Fibroblast of skin of left biceps (primary cell): ENCODE results near the gene EVA1C.
"Not testable (repeated sequence)": the region's sequence is repeated elsewhere in the genome, so short reads cannot be mapped to it uniquely, and the experiment has no call there.

Source experiments
- DNase-seq, 2 experiments: peaks; one replicate each; pipeline ENCODE4 v3.0.0-alpha.2; 2013; ENCODE audit warnings: low read depth in 2 of 2

EVA1C gene, protein sequence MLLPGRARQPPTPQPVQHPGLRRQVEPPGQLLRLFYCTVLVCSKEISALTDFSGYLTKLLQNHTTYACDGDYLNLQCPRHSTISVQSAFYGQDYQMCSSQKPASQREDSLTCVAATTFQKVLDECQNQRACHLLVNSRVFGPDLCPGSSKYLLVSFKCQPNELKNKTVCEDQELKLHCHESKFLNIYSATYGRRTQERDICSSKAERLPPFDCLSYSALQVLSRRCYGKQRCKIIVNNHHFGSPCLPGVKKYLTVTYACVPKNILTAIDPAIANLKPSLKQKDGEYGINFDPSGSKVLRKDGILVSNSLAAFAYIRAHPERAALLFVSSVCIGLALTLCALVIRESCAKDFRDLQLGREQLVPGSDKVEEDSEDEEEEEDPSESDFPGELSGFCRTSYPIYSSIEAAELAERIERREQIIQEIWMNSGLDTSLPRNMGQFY

DNA sequence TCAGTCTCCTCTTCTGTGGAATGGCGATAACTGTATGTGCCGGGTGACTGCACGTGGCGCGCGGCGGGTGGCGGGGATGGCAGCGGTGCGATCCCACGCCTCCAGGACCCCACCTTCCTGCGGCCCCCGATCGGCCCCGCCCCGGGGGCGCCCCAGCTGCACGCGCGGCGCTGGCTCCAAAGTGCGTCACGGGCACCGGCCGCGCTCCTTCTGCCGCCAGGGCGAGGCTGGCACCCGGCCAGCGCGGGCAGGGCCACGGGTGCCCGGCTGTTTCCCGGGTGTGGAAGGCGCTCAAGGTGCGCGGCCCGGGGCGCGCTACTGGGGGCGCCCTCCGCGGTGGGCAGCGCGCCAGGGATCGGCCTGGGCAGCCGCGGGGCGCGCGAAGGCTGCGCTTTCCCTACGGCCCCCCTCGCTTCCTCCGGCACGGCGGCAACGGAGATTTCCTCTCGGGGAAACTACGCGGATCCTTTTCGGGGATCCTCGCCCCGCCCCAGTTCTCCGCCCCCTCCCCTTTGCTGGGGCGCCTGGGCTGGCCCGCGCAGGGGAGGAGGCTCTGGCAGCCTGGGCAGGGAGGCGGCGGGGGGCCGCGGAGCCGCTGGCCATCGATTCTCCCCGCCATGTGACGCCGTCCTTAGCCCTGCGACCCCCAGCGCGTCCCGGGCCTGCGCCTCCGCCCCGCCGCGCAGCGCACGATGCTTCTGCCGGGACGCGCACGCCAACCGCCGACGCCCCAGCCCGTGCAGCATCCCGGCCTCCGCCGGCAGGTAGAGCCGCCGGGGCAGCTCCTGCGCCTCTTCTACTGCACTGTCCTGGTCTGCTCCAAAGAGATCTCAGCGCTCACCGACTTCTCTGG lies at the start of gene EVA1C:
EVA1C (plus strand) TSS at position 545 of the 853 bp plus-strand sequence; CDS start at position 693, 148 bp downstream.
- no peak for DNase-seq

GRCh38 chr21:32364387-32364786 lies 48.1 kb upstream of the EVA1C start:
- DNase-seq = no peak

GRCh38 chr21:32364796-32365195 lies 47.7 kb upstream of the EVA1C start:
- DNase-seq = no peak

DNA sequence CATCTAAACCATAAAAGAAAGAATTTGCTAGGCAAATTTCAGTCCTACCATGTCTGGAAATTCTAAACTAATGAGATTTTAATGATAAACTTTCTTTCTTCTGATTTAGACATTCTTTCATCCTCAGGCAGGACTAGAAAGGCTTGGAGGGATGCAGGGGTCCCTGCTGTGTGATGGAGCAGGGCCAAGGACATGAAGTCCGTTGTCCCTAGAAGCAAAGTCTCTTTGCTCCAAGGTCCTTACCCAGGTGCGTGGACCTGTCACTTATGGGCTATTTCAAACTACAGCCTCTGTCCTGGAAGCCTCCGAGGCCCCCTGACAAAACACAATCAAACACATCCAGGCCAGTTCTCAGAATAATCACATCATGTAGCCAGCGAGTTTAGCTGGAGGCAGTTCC lies 46.3 kb upstream of the EVA1C start:
- no peak for DNase-seq

- no peak for DNase-seq
These were observed 45.3 kb upstream of the EVA1C start for GRCh38 chr21:32367158-32367557.

DNA sequence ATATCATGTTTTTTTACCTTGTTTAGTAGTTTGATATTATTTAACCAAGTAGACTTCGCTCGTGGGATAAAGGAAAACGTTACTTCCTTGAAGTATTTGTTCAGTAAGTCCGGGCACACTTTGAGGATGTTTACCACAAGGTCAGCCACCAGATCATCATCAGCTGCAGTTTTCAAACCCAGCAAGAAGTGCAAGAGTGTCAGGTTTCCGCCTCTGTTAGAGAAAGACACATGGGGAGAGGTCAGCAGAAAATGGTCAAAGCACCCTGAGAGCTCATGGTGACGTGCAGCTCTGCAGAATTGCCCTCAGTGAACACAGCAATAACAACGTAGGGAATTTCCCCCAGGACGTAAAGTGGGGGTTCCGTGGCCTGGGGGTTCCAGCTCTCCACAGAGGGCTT lies 44.1 kb upstream of the EVA1C start:
- DNase-seq = no peak

- DNase-seq = not testable (repeated sequence)
These were observed 43.5 kb upstream of the EVA1C start for GRCh38 chr21:32368961-32369360.

- no peak for DNase-seq
These were observed 41.3 kb upstream of the EVA1C start for GRCh38 chr21:32370998-32371766.

DNA sequence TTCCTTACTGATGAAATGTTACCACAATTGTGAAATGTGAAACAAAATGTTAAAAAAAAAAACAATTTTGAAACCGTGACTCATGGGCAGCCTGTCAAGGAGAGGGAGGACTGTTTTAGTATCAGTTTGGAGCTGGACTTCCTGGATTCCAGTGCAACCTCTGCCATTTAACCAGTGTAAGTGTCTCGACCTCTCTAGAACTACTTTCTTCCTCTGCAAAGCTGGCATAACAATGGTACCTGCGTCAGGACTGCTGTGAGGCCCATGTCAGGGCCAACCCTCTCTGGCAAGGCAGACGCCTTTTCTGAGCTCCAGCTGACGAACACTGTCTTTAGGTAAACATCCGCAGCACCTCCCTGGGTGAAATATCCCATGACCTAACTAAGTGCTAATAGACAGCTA lies 40.6 kb upstream of the EVA1C start:
- peak; percentile 36 to 44 for DNase-seq

- peak in 1 of 2 experiments; percentile 5 for DNase-seq
These were observed 39.8 kb upstream of the EVA1C start for GRCh38 chr21:32372755-32373154.

DNA sequence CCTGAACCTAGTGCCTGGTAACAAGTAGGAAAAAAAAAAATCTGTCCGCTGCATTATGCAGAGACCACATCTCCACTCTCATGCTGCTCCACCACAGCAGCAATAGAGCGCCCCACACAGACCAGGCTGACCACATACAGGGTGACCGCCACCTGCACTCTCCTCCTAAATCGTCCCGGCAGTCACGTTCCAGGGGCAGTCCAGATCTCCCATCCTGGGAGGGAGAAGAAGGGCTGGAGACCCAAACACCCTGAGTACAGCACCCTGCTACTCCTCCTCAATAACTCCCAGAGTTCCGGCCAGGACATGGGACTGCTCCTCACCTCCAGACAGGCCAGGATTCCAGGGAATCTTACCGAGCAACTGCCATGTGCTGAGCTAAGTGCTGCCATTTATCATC lies 35.0 kb upstream of the EVA1C start:
- DNase-seq = no peak

DNA sequence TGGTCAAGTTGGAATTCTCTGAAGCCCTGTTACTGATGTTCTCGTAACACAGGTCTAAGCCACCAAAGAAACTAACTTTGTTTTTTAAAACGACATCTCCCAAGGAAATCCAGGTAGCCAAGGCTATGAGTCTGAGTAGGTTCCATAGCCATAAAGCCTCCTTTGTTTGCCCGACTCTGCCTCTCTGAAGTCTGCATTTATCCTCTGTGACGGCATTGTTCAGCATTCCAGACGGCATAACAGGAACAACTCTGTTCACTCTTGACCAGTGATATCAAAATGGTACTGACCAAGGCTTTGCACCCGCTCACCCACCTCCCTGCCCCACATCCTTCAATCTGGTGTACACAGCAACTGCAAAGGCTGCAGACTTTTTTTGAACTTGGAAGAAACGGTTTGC lies 34.5 kb upstream of the EVA1C start:
- no peak for DNase-seq

DNA sequence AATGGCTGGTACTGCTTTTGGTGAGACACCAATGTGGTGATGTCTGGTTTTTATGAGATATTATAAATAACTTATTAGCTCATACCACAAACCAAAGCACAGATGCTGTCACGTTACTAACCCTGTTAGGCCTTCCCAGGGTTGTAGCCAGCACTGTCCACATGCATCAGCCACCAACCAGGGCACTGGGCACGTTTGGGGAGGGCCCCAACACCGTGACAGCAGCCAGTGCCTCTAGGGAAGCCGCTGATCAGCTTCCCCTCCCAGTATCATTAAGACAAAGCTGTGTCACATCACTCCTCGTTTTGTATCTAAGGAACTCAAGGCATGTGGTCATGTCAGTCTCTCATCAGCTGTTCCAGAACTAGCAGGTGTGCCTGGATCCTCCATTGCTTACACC lies 33.5 kb upstream of the EVA1C start:
- DNase-seq = peak in 1 of 2 experiments; percentile 5

DNA sequence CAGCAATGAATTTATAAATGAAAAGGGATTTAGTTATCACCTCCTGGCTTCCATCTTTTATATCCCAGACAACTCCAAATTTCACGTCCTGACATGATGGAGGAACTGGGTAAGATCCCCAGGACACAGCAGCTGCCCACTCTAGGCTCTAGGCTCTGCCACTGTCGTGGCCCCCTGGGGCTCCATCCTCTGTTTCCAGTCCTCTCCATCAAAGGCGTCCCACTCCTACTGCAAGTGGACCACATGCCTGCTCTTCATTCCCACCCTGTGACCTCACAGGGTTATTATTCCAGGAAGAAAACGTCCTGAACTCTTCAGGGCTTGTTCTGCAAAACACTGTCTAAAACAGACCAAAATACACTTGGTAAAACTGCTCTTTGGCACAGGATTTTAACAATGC lies 31.6 kb upstream of the EVA1C start:
- DNase-seq = no peak

- no peak for DNase-seq
These were observed 30.9 kb upstream of the EVA1C start for GRCh38 chr21:32381571-32381970.

DNA sequence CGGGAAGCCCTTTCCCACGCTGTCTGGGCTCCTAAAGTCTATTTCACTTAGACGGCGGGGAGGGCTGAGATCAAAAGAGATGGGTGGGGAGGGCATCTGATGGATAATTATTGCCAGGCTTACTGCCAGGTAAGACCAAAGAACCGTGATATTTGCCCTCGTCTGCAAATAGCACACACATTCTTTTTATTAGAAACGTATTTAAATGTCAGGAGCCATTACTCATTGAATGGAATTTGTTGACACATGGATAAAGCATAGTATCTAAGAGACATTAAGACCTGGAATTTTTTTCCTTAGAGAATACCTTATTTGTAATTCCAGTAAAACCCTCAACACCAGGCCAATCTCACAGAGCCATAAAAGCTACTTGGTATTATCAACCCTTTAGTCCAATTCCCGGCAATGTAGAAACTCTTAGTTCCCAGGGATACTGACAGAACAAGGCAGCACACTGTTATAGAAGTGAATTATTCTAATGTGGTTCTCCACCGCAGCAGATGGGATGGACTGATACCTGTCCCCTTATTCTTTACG lies 30.3 kb upstream of the EVA1C start:
- DNase-seq = peak; percentile 51 to 59

GRCh38 chr21:32383812-32384211 lies 28.7 kb upstream of the EVA1C start:
- DNase-seq = no peak

GRCh38 chr21:32386195-32386870 lies 26.2 kb upstream of the EVA1C start:
- DNase-seq = no peak

DNA sequence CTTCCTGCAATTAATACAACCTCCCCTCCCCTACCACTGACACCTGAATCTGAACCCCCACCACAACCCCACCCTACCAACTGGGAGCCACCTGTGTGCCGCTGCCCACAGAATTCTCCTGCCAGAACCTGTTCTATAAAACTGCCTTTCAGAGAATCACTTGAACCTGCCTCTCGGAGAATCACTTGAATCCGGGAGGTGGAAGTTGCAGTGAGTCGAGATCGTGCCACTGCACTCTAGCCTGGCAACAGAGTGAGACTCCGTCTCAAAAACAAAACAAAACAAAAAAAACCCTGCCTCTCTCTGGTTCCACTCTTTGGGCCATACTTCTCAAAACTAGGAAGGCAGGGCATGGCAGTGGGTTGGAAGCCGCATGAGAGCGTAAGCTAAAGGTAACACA lies 25.4 kb upstream of the EVA1C start:
- no peak for DNase-seq

- no peak for DNase-seq
These were observed 24.2 kb upstream of the EVA1C start for GRCh38 chr21:32388306-32388705.

DNA sequence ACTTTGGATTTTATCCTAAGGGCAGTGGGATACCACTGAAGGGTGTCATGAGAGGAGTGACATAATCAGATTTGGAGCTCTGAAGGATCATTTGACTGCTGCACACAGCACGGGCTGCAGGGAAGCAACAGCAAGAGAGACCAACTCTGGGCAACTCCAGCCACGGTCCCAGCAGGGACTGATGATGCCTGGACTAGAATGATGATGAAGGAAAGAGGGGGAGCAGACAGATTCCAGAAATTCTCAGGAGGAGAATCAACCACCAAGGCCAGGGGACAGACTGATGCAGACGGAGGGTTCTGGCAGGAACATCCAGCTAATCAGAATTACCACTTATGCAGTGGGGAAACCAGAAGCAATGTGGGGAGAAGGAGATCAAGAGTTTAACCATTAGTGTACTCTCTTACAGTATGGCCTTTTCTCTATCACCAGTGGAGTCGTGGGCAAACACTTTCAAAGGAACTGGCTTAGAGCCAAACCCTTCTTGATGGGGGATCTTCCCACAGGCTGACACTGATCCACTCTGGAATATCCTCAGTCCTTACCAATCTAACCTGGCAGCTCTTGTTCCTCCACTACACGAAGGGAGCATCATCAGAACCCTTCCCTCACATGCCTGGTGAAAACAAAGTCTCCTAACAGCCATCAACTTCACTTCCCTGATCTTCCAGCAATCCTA lies 23.0 kb upstream of the EVA1C start:
- DNase-seq = no peak
